ENCODE results near the gene SART1. TPM values are rescaled to one million over a fixed set of nuclear protein-coding genes. Genes with fewer than 3 reads are reported as not detected.

Gene SART1
- total RNA-seq, 1 experiment from 2014 or later = 74.6 TPM

GRCh38 chr11:65983589-65983987 lies 22.1 kb downstream of the SART1 start:
- Histone ChIP-seq H3K9me3 (ENCODE audit: insufficient read depth, low read depth) (no peaks in the 10 kb centered on the region), H3K4me3 (no peak overlapping the region), H4K20me1 (ENCODE audit: insufficient read depth) (no peaks in the 10 kb centered on the region), H3K4me1 (replicated peaks; ENCODE audit: insufficient read depth) (peaks cover 4% of the 10 kb centered on the region; the same call in 1 of the 2 replicates), H3K79me2 (ENCODE audit: low read depth) (no peaks in the 10 kb centered on the region), H3K27ac (no peak overlapping the region), H3K27me3 (ENCODE audit: insufficient read depth, low read depth) (no peaks in the 10 kb centered on the region), H3K9me2 (ENCODE audit: insufficient read depth) (no peaks in the 10 kb centered on the region), H3K4me2 (no peak overlapping the region), H2AFZ (no peak overlapping the region), H3F3A (ENCODE audit: insufficient read depth, low read depth) (peaks cover 27% of the 10 kb centered on the region; the same call in 1 of the 2 replicates), H3K36me3 (ENCODE audit: low read depth) (0 out of 2 replicates have a peak, but pooled peaks cover 4% of the 10 kb centered on the region)
- intact Hi-C loops (cut with micrococcal nuclease; ENCODE audit: unreplicated experiment) = no loop called here
- BruUV-seq (replicated peaks) = no TSS peak
- TF ChIP-seq CTCF (conservative IDR thresholded peaks at IDR 0.05) (no peak), EZH2 (IDR thresholded peaks at IDR 0.05; ENCODE audit: low read depth) (no peak)
- ChIA-PET CTCF (no interaction called here), POLR2A (ENCODE audit: unreplicated experiment) (no interaction called here)
- DNase-seq = no peak

- no peak for TF ChIP-seq EZH2 (IDR thresholded peaks at IDR 0.05; ENCODE audit: low read depth)
- no peak for TF ChIP-seq CTCF (conservative IDR thresholded peaks at IDR 0.05)
Observed at GRCh38 chr11:65987336-65987735, 25.8 kb downstream of the SART1 start.

GRCh38 chr11:65988791-65989592 lies 27.5 kb downstream of the SART1 start:
- no TSS peak for BruUV-seq (replicated peaks)

More at GRCh38 chr11:65987336-65987735, 25.8 kb downstream of the SART1 start:
- no peak overlapping the region for H3K4me3 ChIP-seq
- BruUV-seq (replicated peaks) = no TSS peak
- ChIA-PET CTCF (interaction anchor here (1.5 kb wide), 1 partner anchor 102 kb away, joined by 4 read pairs; no protein-coding TSS in a partner anchor), POLR2A (ENCODE audit: unreplicated experiment) (no interaction called here)
- no peaks in the 10 kb centered on the region for H3K9me3 ChIP-seq (ENCODE audit: insufficient read depth, low read depth)
- no peak overlapping the region for H3K4me2 ChIP-seq
- no peak for DNase-seq
- peaks cover 24% of the 10 kb centered on the region for H3F3A ChIP-seq (ENCODE audit: insufficient read depth, low read depth)
- H3K27me3 ChIP-seq (ENCODE audit: insufficient read depth, low read depth) = no peaks in the 10 kb centered on the region
- no peaks in the 10 kb centered on the region for H3K9me2 ChIP-seq (ENCODE audit: insufficient read depth)
- H3K36me3 ChIP-seq (ENCODE audit: low read depth) = no peaks in the 10 kb centered on the region
- no peaks in the 10 kb centered on the region for H4K20me1 ChIP-seq (ENCODE audit: insufficient read depth)
- H2AFZ ChIP-seq = no peak overlapping the region
- no peaks in the 10 kb centered on the region for H3K79me2 ChIP-seq (ENCODE audit: low read depth)
- H3K4me1 ChIP-seq (replicated peaks; ENCODE audit: insufficient read depth) = peaks cover 4% of the 10 kb centered on the region; the same call in 1 of the 2 replicates
- intact Hi-C loops (cut with micrococcal nuclease; ENCODE audit: unreplicated experiment) = no loop called here
- H3K27ac ChIP-seq = no peak overlapping the region

More at GRCh38 chr11:65988791-65989592, 27.5 kb downstream of the SART1 start:
- Histone ChIP-seq H3K4me3 (no peak overlapping the region), H3K27ac (no peak overlapping the region), H3F3A (ENCODE audit: insufficient read depth, low read depth) (peaks cover 24% of the 10 kb centered on the region), H3K9me2 (ENCODE audit: insufficient read depth) (no peaks in the 10 kb centered on the region), H4K20me1 (ENCODE audit: insufficient read depth) (no peaks in the 10 kb centered on the region), H3K27me3 (ENCODE audit: insufficient read depth, low read depth) (no peaks in the 10 kb centered on the region), H3K4me2 (no peak overlapping the region), H3K79me2 (ENCODE audit: low read depth) (no peaks in the 10 kb centered on the region), H3K4me1 (replicated peaks; ENCODE audit: insufficient read depth) (peaks cover 4% of the 10 kb centered on the region; the same call in 1 of the 2 replicates), H2AFZ (no peak overlapping the region), H3K36me3 (ENCODE audit: low read depth) (no peaks in the 10 kb centered on the region), H3K9me3 (ENCODE audit: insufficient read depth, low read depth) (no peaks in the 10 kb centered on the region)
- intact Hi-C loops (cut with micrococcal nuclease; ENCODE audit: unreplicated experiment) = loop anchor here (1.0 kb wide), 8 partner anchors 33 to 283 kb away; partner anchors contain the start of gene FIBP
- POLR2A ChIA-PET (ENCODE audit: unreplicated experiment) = interaction anchor here (0.6 kb wide), 1 partner anchor 56 kb away, joined by 10 read pairs; no protein-coding TSS in a partner anchor
- DNase-seq = peak; percentile 87 to 92
- CTCF ChIA-PET = interaction anchor here (0.7 to 1.8 kb wide), 5 partner anchors 24 to 104 kb away, joined by 3 to 7 read pairs (median 5); partner anchors contain the start of gene CCDC85B
- peak; percentile 99 for TF ChIP-seq CTCF (conservative IDR thresholded peaks at IDR 0.05)
- TF ChIP-seq EZH2 (IDR thresholded peaks at IDR 0.05; ENCODE audit: low read depth) = no peak

Measured in PC-9 (cell line).